ENCODE results near the gene C1orf159.
A peak's percentile ranks its signal among the peaks of the same experiment; 100 is the strongest.
"Not testable (repeated sequence)": the region's sequence is repeated elsewhere in the genome, so short reads cannot be mapped to it uniquely, and the experiment has no call there.

C1orf159 gene

DNA sequence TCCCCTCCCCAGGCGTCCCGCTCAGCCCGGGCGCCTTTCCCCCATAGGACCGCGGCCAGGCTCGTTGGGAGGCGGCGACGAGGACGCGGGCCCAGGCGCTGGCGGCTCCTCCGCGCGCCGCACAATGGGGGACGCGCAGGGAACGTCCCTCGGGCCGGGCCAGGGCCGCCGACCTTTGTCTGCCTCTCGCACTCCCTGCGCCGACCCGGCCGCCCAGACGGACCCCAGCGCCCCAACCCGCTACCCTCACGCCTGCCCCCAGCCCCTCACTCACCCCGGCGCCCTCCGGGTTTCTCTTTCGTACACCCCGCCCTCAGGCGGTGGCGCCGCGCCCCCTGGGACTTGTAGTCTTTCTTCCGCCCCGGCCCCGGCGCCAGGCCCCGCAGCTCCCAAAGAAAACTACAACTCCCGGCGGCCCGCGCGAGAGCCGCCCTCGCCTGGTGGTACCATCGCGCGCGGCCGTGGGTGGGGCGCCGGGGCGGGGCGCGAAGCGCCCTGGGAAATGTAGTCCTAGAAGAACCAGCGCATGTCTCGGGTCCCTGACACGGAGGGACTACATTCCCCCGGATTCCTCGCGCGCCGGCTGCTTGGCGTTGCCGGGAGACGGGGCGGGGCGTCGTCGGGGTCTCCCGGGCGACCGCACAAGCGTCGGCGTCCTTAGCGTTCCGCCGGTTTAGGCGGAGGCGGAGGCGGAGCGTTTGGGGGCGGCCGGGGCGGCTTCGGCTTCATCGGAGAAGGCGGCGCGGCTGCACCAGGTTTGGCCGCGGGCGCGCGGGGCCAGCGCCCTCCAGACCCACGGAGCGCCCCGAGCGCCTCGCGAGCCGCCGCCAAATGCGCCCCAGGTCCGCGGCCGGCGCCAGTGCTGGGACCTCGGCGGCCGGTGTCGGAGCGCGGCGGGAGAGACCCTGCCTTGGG is at the start of gene C1orf159:
C1orf159 (minus strand) TSS at position 304 of the 915 bp plus-strand sequence. CDS start 24,546 bp downstream, outside the sequence.
- peak; percentile 73 for DNase-seq

GRCh38 chr1:1165485-1165884 is 49.6 kb upstream of the C1orf159 start:
- no peak for DNase-seq

GRCh38 chr1:1164701-1165451 is 49.0 kb upstream of the C1orf159 start:
- no peak for DNase-seq

DNA sequence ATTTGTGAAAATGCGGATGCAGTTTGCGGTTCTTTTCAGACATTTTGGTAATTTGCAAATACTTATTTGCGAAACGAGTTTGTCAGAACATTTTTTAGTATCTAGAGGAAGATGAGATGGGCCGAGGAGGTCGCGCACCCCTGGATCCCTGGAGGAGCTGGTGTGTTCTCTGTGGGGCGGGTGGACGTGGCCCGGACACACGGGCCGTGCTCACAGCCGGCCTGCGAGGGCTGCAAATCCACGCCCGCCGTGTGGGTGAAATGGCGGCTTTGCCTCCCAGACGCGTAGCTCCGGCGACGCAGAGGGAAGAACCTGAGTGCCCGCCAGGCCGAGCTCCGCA is 48.4 kb upstream of the C1orf159 start:
- no peak for DNase-seq

DNA sequence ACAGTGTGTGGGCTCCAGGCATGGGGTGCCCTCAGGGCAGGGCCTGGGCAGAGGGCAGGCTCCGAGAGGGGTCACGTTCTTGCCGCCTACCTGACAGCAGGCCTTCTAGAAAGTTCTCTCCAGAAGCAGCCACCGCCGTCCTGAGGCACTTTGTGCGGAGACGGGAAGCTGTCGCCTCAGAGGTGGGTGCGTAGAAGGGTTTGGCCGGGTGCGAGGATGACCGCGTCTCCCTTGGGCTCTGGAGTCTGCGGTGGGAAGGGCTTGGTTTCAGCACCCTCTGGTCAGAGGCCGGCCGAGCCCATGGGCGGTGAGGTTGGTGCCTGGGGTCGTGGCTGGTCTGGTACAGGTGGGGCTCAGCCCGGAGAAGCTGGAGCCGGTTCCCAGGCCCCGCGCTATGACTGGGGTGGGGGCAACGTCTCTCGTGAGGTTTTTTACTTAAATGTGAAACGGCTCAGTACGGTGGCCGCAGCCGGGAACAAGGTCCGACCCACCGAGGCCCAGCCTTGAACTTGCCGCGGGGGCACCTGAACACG is 47.7 kb upstream of the C1orf159 start:
- DNase-seq: no peak

- peak; percentile 73 for DNase-seq
These were observed 47.0 kb upstream of the C1orf159 start for GRCh38 chr1:1162597-1163537.

DNA sequence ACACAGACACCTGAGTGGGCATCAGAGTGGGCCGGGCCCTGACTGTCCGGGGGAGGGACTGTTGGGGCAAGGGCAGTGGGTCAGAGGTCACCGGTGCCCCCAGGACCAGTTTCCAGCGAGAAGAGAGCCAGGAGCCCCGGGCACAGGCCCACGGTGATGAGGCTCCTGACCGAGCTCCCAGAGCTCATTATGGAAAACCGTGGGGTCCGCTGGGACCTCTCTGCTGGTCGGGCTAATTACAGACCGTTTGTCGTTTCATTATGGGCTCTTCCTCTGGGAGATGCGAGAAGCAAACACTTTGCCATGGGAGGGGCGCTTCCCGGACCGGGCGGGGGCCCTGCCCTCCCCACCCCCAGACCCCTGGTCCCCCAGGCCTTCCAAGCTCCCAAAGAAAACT is 45.8 kb upstream of the C1orf159 start:
- DNase-seq: no peak

GRCh38 chr1:1161078-1161682 is 45.3 kb upstream of the C1orf159 start:
- DNase-seq: no peak

DNA sequence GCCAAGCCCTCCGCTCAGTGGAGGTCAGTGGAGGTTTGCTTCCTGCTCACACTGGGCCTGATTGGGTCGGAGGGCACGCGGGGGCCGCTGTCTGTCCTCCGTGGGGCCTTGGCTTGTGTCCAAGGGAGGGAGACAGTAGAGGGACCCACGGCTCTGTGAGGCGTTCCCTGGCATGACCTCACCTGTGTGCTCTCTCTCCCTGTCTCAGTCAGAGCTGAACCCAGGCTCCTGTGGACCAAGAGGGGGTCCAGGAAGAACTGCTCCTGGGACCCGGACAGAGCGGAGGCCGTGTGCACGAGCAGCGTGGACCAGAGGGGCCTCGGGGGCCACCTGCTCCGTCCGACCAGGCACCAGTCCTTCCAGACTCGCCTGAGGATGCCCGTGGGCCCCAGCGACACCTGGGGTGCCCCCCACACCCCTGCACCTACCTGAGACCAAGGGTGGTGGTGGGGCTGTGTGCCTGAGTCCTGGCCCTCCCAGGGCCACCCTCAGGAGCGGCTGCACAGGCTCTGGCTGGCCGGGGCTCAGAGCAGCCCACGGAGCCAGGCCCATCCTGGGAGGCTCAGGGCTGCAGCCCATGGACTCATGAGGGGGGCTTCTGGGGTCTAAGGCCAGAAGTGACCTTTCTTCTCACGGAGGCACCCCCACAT is 44.5 kb upstream of the C1orf159 start:
- DNase-seq: no peak

- no peak for DNase-seq
These were observed 42.2 kb upstream of the C1orf159 start for GRCh38 chr1:1157914-1158710.

DNA sequence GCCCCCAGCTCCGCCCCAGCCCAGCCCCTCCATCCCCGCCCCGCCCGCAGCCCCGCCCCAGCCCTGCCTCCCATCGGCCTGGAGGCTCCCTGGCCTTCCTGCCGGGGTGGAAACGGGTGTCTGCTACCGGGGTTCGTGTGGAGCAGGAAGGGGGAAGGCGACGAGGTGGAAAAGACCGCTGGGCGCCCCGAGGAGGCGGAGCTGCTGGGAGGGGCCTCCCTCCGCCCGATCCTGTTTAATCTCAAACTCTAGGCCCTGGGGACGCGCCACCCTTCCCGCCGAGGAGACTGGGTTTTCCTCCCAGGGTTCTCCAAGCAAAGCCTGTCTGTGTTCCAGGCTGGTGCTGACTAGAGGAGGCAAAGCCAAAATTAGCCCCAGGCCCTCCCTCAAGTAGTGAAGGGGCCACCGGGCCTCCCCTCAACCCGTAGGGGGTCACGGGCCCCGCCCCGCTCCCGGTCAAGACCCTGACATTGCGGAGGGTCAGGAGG is 41.6 kb upstream of the C1orf159 start:
- DNase-seq: no peak

- no peak for DNase-seq
These were observed 41.1 kb upstream of the C1orf159 start for GRCh38 chr1:1157033-1157365.

DNA sequence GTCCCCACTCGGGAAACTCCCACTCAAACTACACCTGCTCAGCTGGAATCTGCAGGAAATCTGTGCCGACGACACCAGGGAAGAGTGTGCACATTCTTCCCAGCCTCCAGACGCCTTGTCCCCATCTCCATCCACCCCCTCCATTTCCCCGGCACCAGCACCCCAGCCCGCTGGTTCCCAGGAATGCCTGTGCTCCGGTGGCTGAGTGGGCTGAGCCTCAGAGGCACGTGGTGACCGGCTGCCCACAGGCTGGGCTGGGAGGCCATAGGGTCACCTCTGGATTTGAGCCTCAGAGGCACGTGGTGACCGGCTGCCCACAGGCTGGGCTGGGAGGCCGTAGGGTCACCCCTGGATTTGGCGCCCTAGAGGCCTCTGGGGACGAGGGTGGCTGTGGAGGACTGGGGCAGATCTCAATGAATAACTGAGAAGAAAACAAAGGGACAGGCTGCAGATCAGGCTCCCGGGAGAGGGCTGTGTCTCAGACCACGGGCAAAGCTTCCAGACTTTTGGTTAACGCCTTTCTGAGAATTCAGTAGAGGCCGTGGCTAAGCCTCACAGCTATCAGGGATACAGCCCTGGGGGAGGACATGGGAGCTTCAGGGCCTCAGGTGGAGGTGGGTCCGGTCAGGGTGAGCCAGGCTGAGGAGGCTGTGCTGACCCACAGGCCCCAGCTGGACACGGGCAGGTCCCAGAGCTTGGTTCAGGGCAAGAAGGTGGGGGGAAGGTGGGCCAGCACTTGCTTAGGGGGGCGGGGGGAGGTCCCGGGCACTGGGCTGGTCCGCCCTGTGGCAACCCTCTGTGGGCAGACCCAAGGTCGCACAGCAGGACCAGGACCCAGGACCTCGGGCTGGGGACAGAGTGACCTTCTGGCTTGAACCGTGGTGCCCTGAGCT is 40.5 kb upstream of the C1orf159 start:
- DNase-seq: no peak

DNA sequence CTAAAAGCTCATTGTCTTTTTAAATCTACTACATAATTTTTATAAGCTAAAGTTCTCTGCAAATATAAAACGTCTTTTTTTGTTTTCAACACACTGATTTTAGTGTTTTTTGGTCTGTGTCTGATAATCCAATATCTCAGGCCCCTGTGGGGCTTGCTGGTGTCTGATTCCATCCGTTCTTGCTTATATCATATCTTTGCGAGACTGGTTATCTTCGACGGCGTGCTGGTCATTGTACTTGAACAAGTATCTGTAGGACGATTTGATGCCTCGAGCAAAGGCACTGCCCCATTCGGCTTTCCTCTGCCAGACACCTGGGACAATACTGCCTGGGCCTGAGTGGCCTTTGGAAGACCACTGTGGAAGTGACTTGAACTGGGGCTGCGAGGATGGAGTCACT is 39.4 kb upstream of the C1orf159 start:
- DNase-seq: no peak

- DNase-seq: no peak
These were observed 38.0 kb upstream of the C1orf159 start for GRCh38 chr1:1153874-1154273.

DNA sequence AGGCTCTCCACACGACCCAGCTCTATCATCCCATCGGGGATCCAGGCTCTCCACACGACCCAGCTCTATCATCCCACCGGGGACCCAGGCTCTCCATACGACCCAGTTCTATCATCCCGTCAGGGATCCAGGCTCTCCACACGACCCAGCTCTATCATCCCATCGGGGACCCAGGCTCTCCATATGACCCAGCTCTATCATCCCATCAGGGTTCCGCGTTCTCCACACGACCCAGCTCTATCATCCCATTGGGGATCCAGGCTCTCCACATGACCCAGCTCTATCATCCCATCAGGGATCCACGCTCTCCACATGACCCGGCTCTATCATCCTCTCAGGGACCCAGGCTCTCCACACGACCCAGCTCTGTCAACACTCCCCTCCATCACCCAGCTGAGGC is 37.3 kb upstream of the C1orf159 start:
- DNase-seq: not testable (repeated sequence)

DNA sequence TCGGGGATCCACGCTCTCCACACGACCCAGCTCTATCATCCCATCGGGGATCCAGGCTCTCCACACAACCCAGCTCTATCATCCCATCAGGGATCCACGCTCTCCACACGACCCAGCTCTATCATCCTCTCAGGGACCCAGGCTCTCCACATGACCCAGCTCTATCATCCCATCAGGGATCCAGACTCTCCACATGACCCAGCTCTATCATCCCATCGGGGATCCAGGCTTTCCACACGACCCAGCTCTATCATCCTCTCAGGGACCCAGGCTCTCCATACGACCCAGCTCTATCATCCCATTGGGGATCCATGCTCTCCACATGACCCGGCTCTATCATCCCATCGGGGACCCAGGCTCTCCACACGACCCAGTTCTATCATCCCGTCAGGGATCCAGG is 36.5 kb upstream of the C1orf159 start:
- DNase-seq: not testable (repeated sequence)

- DNase-seq: no peak
These were observed 35.4 kb upstream of the C1orf159 start for GRCh38 chr1:1151306-1151705.

DNA sequence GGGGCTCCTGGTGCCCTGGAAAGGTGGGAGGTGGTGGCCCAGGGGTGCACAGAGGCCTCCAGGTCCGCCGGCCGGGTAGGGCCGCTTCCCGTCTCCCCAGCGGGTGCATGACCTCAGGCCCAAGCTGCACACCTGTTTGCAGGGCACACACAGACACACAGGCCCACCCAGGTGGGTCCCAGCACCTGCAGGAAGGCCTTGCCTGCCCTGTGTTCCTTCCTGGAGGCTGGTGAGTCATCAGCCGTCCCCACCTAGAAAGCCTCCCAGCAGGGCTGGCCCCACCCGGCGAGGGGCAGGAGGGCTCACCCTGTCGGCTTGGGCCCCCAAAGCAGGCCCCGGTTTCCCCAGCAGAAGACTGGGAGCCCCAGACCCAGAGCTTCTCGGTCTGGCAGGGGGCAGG is 34.2 kb upstream of the C1orf159 start:
- DNase-seq: no peak

DNA sequence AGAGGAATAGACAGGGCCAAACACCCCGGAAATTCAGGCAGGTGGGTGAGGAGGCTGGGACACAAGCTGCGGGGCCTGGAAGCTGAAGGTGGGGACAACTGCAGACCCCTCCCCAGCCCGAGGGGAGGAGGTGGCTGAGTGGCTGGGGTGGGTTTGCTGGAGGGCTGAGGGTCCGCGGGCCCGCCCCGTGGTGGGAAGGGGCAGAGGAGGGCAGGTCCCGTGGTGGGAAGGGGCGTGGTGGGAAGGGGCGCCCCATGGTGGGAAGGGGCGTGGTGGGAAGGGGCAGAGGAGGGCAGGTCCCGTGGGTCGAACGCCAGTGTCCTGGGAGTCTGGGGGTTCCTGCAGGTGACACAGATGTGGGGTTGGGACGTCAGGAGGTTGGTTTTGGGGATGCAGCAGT is 33.5 kb upstream of the C1orf159 start:
- DNase-seq: no peak

All from NCI-H1417 treated with DMSO at 0.1 percent for 48 hours (cell line).